HG02938 (cell line): Measurements from ENCODE around the gene ATXN1.
"Not testable (repeated sequence)": the region's sequence is repeated elsewhere in the genome, so short reads cannot be mapped to it uniquely, and the experiment has no call there.

Experiments
- ATAC-seq: cut with Tn5 transposase; IDR thresholded peaks from one replicate; pipeline ENCODE4 v1.9.1; 2021; ENCODE audit warnings: mild to moderate bottlenecking, moderate library complexity; ENCODE audit not compliant: unreplicated experiment

The ATXN1 gene

GRCh38 chr6:16654701-16655100 is 106.6 kb downstream of the ATXN1 start:
- peak; percentile 36 for ATAC-seq

DNA sequence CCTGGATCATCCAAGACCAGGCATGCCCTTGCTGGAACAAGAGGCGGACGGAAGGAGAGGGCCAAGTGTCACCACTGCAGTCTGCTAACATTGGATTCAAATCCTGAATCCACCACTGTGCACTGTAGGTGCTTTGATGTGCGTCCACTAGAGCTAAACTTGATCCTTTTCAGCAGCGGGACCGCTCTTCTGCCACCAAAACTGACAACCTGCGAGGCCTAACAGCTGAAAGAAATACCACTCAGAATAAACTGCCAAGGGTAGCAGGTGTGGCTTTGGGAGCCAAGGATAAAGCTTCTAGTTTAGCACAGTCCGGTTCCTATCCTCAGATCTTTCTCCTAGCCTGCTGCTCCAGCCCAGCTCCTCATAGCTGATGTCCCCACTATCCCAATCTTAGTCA is 108.0 kb downstream of the ATXN1 start:
- no peak for ATAC-seq

DNA sequence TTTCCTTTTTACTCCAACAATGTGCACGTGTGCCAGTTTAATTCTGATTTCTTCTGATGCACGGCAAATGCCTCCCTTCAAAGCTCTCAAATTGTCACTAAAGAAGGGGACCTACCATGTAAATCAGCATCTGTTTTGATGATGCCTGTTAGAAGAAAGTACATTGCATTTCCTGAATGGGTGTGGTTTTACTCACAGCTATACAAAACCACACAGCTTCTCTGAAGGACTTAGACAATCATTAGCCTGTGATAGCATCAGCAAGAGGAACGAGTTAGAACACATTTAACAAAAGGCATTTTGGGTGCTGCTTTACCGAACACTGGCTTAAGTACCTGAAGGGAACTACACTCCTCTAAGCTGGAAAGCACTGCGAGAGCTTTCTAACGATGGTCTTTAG is 109.4 kb downstream of the ATXN1 start:
- ATAC-seq, result peak; percentile 89

DNA sequence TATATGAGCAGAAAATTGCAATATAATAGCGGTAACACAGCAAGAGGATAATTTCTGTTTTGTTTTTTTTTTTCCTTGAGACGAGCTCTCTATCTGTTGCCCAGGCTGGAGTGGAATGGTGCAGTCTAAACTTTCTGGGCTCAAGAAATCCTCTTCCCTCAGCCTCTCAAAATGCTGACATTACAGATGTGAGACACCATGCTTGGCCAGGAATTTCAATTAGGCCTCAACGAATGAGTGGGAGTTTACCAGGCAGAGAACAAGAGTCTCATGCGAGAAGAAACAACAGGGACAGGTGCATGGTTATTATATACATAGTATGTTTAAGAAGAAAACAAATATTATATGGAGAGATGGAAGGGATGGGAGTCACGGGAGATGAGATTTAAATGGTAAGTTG is 111.4 kb downstream of the ATXN1 start:
- ATAC-seq, result no peak

DNA sequence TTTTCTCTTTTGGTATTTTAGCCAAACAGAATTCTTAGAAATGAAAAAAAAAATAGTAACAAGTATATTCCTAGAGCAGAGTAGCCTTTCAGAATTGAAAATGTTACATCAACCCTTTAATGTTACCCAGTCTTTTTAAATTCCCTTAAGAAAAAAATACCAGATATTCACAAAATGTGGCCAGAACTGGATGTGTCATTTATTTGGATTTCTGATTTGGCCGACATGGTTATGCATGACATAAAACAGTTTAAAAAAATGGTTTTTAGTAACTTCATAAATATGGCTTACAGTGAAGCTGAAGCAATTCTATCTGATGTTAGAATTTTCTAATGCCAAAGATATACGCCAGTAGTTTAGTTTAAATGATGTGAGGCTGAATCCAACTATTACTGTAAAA is 112.0 kb downstream of the ATXN1 start:
- no peak for ATAC-seq

DNA sequence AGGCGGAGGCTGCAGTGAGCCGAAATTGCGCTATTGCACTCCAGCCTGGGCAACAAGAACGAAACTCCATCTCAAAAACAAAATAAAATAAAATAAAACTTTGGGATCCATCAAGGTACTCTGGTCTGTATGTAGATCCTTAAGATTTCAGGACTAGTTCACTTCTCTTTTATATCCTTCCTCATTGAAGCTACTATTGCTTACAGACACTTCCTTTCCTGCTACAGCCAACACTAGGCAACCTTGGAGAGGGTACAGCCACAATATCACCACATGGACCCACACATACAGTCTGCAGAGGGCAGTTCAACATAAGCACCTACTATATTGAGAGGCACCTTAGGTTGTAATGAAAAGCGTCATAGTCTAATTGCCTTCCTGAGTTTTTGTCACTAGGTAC is 113.3 kb downstream of the ATXN1 start:
- ATAC-seq, result no peak

- no peak for ATAC-seq
Measured at GRCh38 chr6:16647422-16647821, 113.8 kb downstream of the ATXN1 start.

- no peak for ATAC-seq
Measured at GRCh38 chr6:16644540-16645250, 116.6 kb downstream of the ATXN1 start.

DNA sequence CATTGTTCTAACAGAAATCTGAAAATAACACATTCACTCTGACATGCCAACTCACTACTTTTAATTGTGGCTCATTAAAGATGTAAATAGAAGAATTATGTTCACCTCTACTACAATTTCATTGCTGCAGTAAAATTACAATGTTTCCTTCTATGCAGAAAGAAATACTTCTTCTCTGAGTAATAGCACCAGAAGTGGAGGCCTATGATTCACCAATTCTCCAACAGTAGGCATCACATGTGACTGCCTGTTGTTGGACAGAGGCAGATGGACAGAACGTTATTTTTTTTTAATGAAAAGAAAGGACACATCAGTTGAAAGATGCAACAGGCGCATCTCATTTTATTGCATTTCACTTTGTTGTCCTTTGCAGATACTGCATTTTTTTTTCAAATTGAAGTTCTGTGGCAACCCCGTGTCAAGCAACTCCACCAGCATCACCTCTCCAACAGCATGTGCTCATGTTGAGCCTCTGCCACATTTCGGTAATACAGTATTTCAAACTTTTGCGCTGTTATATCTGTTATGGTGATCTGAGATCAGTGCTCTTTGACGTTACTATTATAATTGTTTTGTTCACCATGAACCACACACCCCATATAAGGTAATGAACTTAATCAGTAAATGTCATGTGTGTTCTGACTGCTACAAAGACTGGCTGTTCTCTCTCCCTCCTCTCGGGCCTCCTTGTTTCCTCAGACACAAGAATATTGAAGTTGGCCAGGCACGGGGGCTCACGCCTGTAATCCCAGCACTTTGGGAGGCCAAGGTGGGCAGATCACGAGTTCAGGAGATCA is 121.4 kb downstream of the ATXN1 start:
- ATAC-seq, result no peak

GRCh38 chr6:16637635-16638034 is 123.6 kb downstream of the ATXN1 start:
- ATAC-seq, result no peak

GRCh38 chr6:16635810-16636602 is 125.3 kb downstream of the ATXN1 start:
- ATAC-seq, result peak; percentile 27

DNA sequence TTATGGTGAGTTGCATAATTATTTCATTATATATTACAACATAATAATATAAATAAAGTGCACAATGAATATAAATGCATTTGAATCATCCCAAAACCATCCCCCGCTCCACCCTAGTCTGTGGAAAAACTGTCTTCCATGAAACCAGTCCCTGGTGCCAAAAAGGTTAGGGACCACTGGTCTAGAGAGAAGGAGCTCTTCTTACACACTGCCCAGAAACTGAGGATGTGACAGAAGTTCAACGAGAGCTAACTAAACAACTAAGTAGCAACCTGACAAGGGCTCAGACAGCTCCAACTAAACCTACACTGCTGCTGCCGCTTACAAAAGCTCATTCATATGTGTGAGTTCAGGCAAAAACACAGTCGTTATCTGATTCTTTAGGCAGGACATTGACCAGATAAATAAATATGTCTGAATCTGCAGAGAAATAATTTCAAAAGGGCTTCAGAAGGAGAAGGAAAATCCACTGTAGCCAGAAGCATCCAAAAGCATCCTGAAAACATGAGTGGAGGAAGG is 125.9 kb downstream of the ATXN1 start:
- no peak for ATAC-seq

DNA sequence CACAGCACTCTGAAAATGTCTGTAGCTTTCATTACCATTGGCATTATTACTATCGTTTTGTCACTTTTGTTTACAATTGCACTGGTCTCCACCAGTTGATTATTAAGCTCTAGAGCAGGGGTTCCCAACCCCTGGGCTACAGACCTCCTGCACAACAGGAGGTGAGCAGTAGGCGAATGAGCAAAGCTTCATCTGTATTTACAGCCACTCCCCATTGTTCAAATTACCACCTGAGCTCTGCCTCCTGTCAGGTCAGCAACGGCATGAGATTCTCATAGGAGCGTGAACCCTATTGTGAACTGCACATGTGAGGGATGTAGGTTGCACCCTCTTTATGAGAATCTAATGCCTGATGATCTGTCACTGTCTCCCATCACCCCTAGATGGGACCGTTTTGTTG is 126.4 kb downstream of the ATXN1 start:
- no peak for ATAC-seq

GRCh38 chr6:16633961-16634360 is 127.3 kb downstream of the ATXN1 start:
- ATAC-seq, result no peak

DNA sequence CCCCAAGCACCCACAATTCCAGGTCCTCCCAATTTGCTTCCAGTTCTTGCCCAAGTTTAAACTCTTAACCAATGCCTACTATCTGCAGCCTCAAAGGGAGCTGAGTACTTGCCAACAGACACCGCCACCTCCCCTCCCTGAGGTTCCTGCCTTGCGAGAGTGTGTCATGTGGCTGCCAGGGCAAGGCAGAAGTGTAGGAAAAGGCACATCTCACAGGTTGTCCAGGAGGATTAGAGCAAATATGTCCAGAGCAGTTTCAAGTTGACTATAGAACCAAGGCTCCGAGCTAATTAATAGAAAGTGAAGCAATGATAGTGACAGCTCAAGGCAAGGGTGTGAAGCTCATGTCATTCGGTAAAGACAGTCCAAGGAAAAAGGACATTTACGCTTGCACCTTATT is 127.8 kb downstream of the ATXN1 start:
- no peak for ATAC-seq

GRCh38 chr6:16632101-16632500 is 129.2 kb downstream of the ATXN1 start:
- ATAC-seq, result no peak

GRCh38 chr6:16630026-16630643 is 131.1 kb downstream of the ATXN1 start:
- no peak for ATAC-seq

DNA sequence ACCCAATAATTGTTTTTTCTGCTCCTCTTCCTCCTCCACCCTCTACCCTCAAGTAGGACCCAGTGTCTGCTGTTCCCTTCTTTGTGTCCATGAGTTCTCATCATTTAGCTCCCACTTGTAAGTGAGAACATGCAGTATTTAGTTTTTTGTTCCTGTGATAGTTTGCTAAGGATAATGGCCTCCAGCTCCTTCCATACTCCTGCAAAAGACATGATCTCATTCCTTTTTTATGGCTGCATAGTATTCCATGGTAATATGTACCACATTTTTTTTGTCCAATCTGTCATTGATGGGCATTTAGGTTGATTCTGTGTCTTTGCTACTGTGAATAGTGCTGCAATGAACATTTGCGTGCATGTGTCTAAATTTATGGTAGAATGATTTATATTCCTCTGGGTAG is 132.7 kb downstream of the ATXN1 start:
- ATAC-seq, result not testable (repeated sequence)

- no peak for ATAC-seq
Measured at GRCh38 chr6:16626650-16627049, 134.6 kb downstream of the ATXN1 start.

- ATAC-seq, result no peak
Measured at GRCh38 chr6:16625291-16626265, 135.7 kb downstream of the ATXN1 start.
